ENCODE measurements around the gene ADGRF1. TPM values are rescaled to one million over a fixed set of nuclear protein-coding genes. Genes with fewer than 3 reads are reported as not detected.
"Not testable (repeated sequence)": the region's sequence is repeated elsewhere in the genome, so short reads cannot be mapped to it uniquely, and the experiment has no call there.

The ADGRF1 gene
- total and polyA plus RNA-seq, 5 experiments from 2014 or later: not detected

DNA sequence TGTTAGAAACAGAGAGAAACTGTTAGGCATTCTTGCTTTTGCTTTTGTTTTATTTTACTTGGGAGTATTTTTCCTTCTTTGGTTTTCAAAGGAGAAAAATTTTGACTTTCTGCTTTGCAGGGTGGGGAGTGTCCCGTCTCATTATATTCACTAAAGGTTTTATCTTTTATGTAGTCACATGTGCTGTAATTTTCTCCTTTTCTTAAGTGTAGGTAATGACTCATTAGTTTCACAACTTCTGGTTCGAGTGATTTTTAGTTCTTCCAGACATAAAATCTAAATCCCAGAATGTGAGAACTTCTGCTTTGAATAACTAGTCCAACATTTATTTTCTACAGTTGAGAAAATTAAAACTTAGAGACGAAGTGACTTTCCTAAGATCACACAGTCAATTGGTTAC is 37.7 kb downstream of the ADGRF1 start:
- DNase-seq: no peak
- H3K27ac Mint-ChIP-seq: no peak overlapping the region
- H3K4me3 Mint-ChIP-seq: no peak overlapping the region
- peaks cover 0 to 5% (median 0%) of the 10 kb centered on the region in 9 donors for H3K9me3 Mint-ChIP-seq
- POLR2A ChIA-PET: no interaction called here
- ATAC-seq: no peak
- H3K27me3 Mint-ChIP-seq: peaks cover 0 to 21% (median 8%) of the 10 kb centered on the region in 5 donors
- H3K4me1 Mint-ChIP-seq: no peaks in the 10 kb centered on the region
- H3K36me3 Mint-ChIP-seq: no peaks in the 10 kb centered on the region

DNA sequence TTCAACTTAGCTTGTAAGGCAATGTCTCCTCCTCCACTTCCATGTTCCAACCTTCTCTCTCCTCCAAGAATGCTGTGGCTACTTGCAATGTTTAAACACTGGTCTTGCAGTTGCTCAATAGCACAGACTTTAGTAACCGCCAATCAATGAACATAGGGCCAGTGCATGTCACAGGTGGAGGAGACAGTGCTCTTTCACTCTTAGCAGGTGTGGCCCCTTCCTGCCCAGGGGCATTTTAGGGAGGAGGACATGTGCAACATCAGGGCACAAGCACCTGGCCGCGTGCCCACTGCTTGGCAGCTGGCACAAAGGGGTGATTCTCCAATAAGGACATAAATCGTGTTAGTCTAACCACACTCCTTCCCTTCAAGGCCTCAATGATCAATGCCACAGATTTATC is 41.3 kb downstream of the ADGRF1 start:
- Mint-ChIP-seq H3K27ac (no peak overlapping the region), H3K4me3 (no peak overlapping the region), H3K9me3 (peaks cover 0 to 2% (median 0%) of the 10 kb centered on the region in 9 donors), H3K4me1 (no peaks in the 10 kb centered on the region), H3K36me3 (no peaks in the 10 kb centered on the region), H3K27me3 (peaks cover 2 to 25% (median 10%) of the 10 kb centered on the region in 5 donors)
- ATAC-seq: no peak
- no peak for DNase-seq
- POLR2A ChIA-PET: no interaction called here

DNA sequence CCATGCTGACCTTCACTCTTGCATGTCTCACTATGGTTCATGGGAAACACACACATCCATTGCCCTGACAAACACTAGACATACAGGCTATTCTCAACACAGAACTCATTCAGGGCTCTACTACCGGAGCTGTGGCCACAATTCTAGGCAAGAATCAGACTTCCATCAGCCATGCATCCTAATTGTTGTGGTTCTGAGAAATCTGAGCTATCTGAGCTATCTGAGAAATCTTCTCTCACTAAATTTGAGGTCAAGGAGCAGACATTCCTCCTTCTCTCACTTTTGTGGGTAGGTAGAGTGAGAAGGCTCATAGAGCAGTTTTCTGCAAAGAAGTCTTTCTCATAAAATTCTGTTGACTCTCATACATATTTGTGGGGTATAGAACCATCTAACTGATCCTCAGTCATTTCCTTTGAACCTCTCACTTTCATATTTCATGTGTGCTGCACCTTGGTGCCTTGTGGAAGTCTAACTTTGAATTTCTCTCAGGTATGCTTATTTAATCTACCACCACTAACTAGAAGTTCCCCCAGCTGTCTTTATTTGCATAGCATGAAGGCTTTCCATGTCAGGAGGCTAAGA is 43.6 kb downstream of the ADGRF1 start:
- H3K27ac Mint-ChIP-seq: no peak overlapping the region
- no peak overlapping the region for H3K4me3 Mint-ChIP-seq
- no peaks in the 10 kb centered on the region for H3K4me1 Mint-ChIP-seq
- no peak for ATAC-seq
- peaks cover 0 to 2% (median 0%) of the 10 kb centered on the region in 9 donors for H3K9me3 Mint-ChIP-seq
- H3K27me3 Mint-ChIP-seq: peaks cover 2 to 25% (median 13%) of the 10 kb centered on the region in 5 donors
- DNase-seq: no peak
- POLR2A ChIA-PET: no interaction called here
- H3K36me3 Mint-ChIP-seq: no peaks in the 10 kb centered on the region

DNA sequence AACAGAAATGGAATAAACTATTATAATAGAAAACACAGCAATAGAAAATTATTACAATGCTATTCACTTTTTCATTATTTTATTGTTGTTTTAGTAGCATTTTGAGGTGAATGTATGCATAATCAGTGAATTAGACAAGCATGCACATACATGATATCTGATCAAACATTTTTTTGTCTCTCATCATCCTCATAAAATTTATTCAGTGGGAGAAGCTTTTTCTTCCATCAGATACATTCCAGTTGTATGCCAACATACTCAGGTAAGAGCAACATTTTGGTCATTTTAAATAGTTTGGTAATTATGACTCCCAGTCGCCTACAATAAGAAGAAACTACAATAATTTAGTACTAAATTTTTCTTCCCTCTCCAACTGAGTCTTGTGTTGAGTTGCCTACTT is 44.5 kb downstream of the ADGRF1 start:
- Mint-ChIP-seq H3K27ac (no peak overlapping the region), H3K36me3 (no peaks in the 10 kb centered on the region), H3K4me3 (no peak overlapping the region), H3K9me3 (peaks cover 0 to 2% (median 0%) of the 10 kb centered on the region in 9 donors), H3K27me3 (peaks cover 6 to 27% (median 13%) of the 10 kb centered on the region in 5 donors), H3K4me1 (no peaks in the 10 kb centered on the region)
- POLR2A ChIA-PET: no interaction called here
- DNase-seq (no peak), ATAC-seq (no peak)

DNA sequence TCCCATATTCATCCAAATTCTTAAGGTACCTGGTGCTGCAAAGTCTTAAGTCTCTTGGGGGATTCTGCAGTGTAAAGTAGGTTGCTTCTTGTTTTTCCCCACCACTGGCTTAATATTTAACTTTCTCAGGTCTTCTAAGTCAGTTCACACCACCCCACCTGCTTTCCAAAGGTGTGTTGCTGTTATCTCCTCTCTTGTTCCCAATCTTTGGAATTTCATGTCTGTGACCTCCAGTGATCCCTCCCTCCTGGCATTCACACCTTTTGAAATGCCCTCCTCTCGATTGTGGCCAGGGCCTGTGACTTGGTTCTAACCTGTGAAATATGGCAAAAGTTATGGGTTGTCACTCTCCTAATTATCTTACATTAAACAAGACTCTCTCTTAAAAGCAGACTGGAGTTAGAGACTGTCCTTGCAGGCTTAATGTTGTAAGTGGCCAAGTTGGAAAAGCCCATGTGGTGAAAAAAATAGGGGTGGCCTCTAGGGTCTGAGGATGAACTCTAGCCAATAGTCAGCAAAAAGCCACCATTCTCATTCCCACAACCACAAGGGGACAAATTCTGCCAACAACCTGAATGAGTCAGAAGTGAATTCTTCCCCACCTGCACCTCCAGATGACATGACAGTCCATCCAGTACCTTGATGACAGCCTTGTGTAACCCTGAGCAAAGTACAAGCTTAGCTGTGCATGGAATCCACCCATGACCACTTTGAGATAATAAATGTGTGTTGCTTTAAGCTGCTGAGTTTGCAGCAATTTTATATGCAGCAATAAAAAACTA is 45.1 kb downstream of the ADGRF1 start:
- no peaks in the 10 kb centered on the region for H3K4me1 Mint-ChIP-seq
- no peaks in the 10 kb centered on the region for H3K36me3 Mint-ChIP-seq
- DNase-seq (no peak), ATAC-seq (no peak)
- peaks cover 6 to 33% (median 13%) of the 10 kb centered on the region in 5 donors for H3K27me3 Mint-ChIP-seq
- POLR2A ChIA-PET: no interaction called here
- peaks cover 0 to 5% (median 0%) of the 10 kb centered on the region in 9 donors for H3K9me3 Mint-ChIP-seq
- no peak overlapping the region for H3K4me3 Mint-ChIP-seq
- H3K27ac Mint-ChIP-seq: no peak overlapping the region

DNA sequence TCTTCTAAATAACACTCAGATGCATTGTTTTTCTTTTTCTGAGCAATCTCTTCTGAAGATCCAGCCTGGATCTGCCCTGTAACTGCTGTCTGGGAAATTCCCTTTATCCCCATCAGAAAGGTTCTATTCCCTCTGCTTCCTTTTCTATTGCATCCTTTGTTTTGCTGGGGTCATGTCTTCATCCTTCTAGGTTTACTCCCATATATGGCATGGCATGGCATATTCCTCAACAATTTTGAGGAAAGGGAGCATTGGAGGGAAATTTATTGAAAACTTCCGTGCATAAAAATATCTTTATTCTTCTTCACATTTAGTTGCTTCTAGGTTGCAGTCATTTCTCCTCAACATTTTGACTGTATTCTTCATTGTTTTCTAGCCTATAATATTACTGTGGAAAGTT is 47.2 kb downstream of the ADGRF1 start:
- Mint-ChIP-seq H3K27ac (no peak overlapping the region), H3K4me3 (no peak overlapping the region), H3K36me3 (no peaks in the 10 kb centered on the region), H3K4me1 (no peaks in the 10 kb centered on the region), H3K9me3 (peaks cover 0 to 5% (median 0%) of the 10 kb centered on the region in 9 donors), H3K27me3 (peaks cover 11 to 47% (median 13%) of the 10 kb centered on the region in 5 donors)
- POLR2A ChIA-PET: no interaction called here
- DNase-seq (no peak), ATAC-seq (no peak)

DNA sequence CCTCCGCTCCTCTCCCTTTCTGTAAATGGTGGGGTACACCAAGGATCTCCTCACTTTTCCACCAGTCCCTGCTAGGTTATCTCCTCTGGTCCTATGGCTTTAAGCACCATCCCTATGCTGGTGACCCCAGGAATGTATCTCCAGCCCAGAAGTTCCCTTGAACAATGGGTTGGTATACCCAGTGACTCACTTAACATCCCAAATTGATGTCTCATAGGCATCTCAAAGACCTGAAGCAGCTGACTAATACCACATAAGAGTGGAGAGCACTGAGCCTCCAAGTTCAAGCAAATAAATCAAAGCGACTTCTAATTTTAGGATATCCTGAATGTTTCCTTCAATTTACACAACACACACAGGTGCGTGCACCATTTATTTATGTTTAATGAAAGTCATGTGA is 48.3 kb downstream of the ADGRF1 start:
- no peak overlapping the region for H3K4me3 Mint-ChIP-seq
- H3K36me3 Mint-ChIP-seq: no peaks in the 10 kb centered on the region
- peaks cover 0 to 5% (median 0%) of the 10 kb centered on the region in 9 donors for H3K9me3 Mint-ChIP-seq
- H3K4me1 Mint-ChIP-seq: no peaks in the 10 kb centered on the region
- DNase-seq (no peak), ATAC-seq (no peak)
- H3K27ac Mint-ChIP-seq: no peak overlapping the region
- POLR2A ChIA-PET: no interaction called here
- H3K27me3 Mint-ChIP-seq: peaks cover 13 to 58% (median 15%) of the 10 kb centered on the region in 5 donors

DNA sequence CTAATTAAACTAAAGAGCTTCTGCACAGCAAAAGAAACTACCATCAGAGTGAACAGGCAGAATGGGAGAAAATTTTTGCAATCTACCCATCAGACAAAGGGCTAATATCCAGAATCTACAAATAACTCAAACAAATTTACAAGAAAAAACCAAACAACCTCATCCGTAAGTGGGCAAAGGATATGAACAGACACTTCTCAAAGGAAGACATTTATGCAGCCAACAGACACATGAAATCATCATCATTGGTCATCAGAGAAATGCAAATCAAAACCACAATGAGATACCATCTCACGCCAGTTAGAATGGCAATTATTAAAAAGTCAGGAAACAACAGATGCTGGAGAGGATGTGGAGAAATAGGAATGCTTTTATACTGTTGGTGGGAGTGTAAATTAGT is 49.7 kb downstream of the ADGRF1 start:
- POLR2A ChIA-PET, H3K36me3 Mint-ChIP-seq, ATAC-seq, H3K9me3 Mint-ChIP-seq, H3K27ac Mint-ChIP-seq, DNase-seq, H3K4me1 Mint-ChIP-seq, H3K4me3 Mint-ChIP-seq: not testable (repeated sequence)
- H3K27me3 Mint-ChIP-seq: peaks cover 10 to 50% (median 15%) of the 10 kb centered on the region in 5 donors

DNA sequence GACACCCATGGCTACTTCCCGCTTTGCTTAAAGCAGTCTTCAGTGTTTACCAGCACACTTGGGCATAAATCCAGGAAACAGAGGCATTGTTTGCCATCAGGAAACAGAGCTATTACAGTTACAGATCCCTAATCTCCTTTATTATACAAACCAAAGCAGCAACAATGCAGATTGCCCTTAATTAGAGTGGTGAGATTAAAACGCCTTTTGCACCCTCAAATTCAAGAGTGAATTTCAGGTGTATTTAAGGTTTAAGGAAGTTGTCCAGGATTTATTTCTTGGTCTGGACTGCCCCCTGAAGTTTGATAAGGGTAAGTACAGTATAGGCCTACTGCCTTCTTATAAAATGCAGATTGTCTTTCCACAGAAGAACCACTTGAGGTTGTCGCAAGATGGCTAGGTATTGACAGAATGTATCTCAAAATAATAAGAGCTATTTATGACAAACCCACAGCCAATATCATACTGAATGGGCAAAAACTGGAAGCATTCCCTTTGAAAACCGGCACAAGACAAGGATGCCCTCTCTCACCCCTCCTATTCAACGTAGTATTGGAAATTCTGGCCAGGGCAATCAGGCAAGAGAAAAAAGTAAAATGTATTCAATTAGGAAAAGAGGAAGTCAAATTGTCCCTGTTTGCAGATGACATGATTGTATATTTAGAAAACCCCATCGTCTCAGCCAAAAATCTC is 51.2 kb downstream of the ADGRF1 start:
- H3K27ac Mint-ChIP-seq, H3K4me3 Mint-ChIP-seq, POLR2A ChIA-PET, DNase-seq, H3K36me3 Mint-ChIP-seq, H3K9me3 Mint-ChIP-seq, H3K4me1 Mint-ChIP-seq, ATAC-seq: not testable (repeated sequence)
- peaks cover 7 to 41% (median 14%) of the 10 kb centered on the region in 5 donors for H3K27me3 Mint-ChIP-seq

DNA sequence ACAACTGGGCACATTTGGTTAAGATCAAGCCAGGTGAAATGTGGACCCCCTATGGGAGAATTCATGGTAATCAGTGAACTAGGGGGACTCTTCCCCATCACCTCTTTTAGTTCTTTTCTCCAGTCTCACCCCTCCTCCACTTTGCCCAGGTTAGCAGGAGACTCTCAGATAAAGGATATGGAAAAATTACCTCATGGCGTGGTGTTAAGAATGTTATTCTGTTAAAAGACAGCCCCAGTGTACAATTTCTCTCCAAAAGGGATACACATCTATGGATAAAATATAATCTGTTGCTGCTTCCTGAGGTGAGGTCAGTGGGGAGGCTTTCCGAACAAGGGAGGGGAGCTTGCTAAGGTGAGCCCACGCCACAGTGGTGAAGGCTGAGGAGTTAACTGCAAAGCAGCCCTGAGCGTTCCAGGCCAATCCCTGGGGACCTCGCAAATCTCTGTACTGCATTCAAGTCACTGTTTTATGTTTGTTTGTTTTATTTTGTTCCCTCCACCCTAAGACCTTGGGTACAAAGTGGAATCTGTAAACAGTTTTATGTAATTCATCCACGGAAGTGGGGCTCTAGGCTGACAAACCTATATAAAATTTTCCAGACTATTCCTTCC is 52.0 kb downstream of the ADGRF1 start:
- DNase-seq: no peak
- Mint-ChIP-seq H3K4me1 (no peaks in the 10 kb centered on the region), H3K36me3 (no peaks in the 10 kb centered on the region), H3K4me3 (no peak overlapping the region), H3K9me3 (peaks cover 0 to 5% (median 0%) of the 10 kb centered on the region in 9 donors), H3K27ac (no peak overlapping the region), H3K27me3 (peaks cover 3 to 41% (median 16%) of the 10 kb centered on the region in 5 donors)
- ATAC-seq: no peak
- POLR2A ChIA-PET: no interaction called here

DNA sequence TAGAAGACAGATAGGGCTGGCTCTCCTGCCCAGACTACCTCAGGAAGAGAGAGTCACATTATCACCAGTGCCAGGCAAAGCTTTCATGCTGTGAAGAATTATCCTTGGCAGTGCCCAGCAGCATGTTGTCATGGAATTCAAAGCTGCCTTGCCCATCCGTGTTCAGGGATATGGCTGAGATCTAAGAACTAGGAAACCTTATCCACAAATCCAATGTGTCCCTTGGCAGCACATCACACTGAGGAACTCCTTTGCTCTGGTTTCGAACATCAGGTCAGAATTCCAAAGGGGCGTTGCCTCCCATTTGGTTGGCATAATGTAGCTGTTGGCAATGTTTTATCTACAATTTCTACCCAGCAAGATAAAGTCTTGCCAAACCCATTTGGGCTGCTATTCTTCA is 52.7 kb downstream of the ADGRF1 start:
- Mint-ChIP-seq H3K4me3 (no peak overlapping the region), H3K27me3 (peaks cover 0 to 41% (median 16%) of the 10 kb centered on the region in 5 donors), H3K4me1 (no peaks in the 10 kb centered on the region), H3K27ac (no peak overlapping the region), H3K36me3 (no peaks in the 10 kb centered on the region), H3K9me3 (peaks cover 0 to 5% (median 0%) of the 10 kb centered on the region in 9 donors)
- POLR2A ChIA-PET: no interaction called here
- no peak for DNase-seq
- no peak for ATAC-seq

DNA sequence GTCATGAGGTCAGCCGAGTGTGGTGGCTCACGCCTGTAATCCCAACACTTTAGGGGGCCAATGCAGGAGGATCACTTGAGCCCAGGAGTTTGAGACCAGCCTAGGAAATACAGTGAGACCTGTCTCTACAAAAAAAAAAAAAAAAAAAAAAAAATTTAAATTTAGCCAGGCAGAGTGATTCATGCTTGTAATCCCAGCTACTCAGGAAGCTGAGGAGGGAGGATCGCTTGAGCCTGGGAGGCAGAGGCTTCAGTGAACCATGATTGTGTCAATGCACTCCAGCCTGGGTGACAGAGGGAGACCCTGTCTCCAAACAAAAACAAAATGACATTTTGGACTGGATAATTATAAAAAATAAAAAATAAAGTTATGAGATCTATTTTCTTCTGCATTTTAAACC is 56.2 kb downstream of the ADGRF1 start:
- ATAC-seq: no peak
- no peak overlapping the region for H3K27ac Mint-ChIP-seq
- no peak for DNase-seq

DNA sequence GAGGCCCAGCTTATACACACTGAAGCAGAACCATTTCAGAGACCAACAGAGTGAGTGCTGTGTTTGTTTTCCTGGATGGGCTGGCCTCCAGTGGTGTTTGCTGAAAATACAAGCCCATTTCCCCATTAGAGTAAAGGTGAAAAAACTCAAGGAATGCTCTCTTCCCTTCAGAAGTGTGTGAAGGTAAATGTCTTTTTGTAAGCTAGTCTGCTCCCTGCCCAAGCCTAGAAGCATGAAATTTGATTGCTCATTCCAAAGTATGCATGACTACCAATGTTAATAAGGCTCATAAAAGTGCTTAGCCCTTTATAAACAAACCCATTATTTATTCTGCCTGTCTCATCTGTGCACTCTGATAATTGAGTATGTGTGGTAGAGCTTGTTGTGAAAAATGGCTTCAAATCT is 59.1 kb downstream of the ADGRF1 start:
- Mint-ChIP-seq H3K9me3 (peaks cover 0 to 2% (median 0%) of the 10 kb centered on the region in 9 donors), H3K4me3 (no peak overlapping the region), H3K27ac (no peak overlapping the region), H3K27me3 (peaks cover 0 to 7% (median 4%) of the 10 kb centered on the region in 5 donors), H3K4me1 (no peaks in the 10 kb centered on the region), H3K36me3 (no peaks in the 10 kb centered on the region)
- no peak for ATAC-seq
- DNase-seq: no peak
- POLR2A ChIA-PET: no interaction called here

More for the DNA sequence above, 56.2 kb downstream of the ADGRF1 start:
- Mint-ChIP-seq H3K27me3 (peaks cover 0 to 17% (median 10%) of the 10 kb centered on the region in 5 donors), H3K4me3 (no peak overlapping the region), H3K9me3 (peaks cover 0 to under 1% (median 0%) of the 10 kb centered on the region in 9 donors), H3K36me3 (no peaks in the 10 kb centered on the region), H3K4me1 (no peaks in the 10 kb centered on the region)
- POLR2A ChIA-PET: no interaction called here

All from naive thymus-derived CD8-positive, alpha-beta T cell (primary cell).